AG04450 (cell line): ENCODE measurements around the gene PHYH. TPM values are rescaled to one million over a fixed set of nuclear protein-coding genes. Genes with fewer than 3 reads are reported as not detected.
A peak's percentile ranks its signal among the peaks of the same experiment; 100 is the strongest.

Source experiments
- CTCF ChIA-PET: fragments of 300-600, 350-600 bp; formaldehyde crosslinking; extraction: SDS; loops from one replicate; lab custom pipeline; 2022; ENCODE audit warnings: antibody characterized with exemption, inconsistent platforms; lab: Charles Lee
- POLR2A ChIA-PET: fragments of 350-600 bp; formaldehyde crosslinking; extraction: SDS; loops from one replicate; lab custom pipeline; 2021; ENCODE audit warnings: antibody characterized with exemption, inconsistent platforms; lab: Yijun Ruan, JAX
- DNase-seq: peaks from one replicate; pipeline ENCODE4 v3.0.0-alpha.2; 2011; ENCODE audit warnings: low read depth, low spot score
- H3K27ac ChIP-seq: one replicate; pipeline ENCODE4 v1.5.1; 2012; ENCODE audit warnings: low read depth, low read length, control low read depth
- H3K27me3 ChIP-seq: one replicate; pipeline ENCODE4 v1.6.0; 2012; ENCODE audit warnings: low read length; ENCODE audit not compliant: control insufficient read depth, insufficient read depth
- H3K4me3 ChIP-seq: 2 replicates; pipeline ENCODE4 v1.5.1; 2011; ENCODE audit warnings: mild to moderate bottlenecking, low read depth, low read length, control low read depth
- H3K9me3 ChIP-seq: 2 replicates; pipeline ENCODE4 v1.5.1; 2012; ENCODE audit warnings: low read length; ENCODE audit not compliant: control insufficient read depth, insufficient read depth
- CTCF ChIP-seq: IDR thresholded peaks from 2 replicates; pipeline ENCODE4 v1.5.1; 2011; ENCODE audit warnings: low read depth, low read length, control low read depth, inconsistent platforms
- polyA plus RNA-seq: library from polyadenylated mRNA; depleted of rRNA; stranded (reverse); fragments of >200 nt; gene quantifications from 2 replicates; pipeline ENCODE4 v1.2.3, GENCODE V29; 2011

The PHYH gene
- polyA plus RNA-seq, 1 experiment = 16.7 TPM

GRCh38 chr10:13346283-13347042, 46.6 kb upstream of the PHYH start:
- no peak for TF ChIP-seq CTCF
- ChIA-PET CTCF (no interaction called here), POLR2A (no interaction called here)
- no peak for DNase-seq
- H3K27ac ChIP-seq = peak overlapping the region; percentile 47
- H3K4me3 ChIP-seq = peak overlapping the region; percentile 75
- H3K27me3 ChIP-seq = peaks cover 3% of the 10 kb centered on the region
- H3K9me3 ChIP-seq = no peaks in the 10 kb centered on the region

GRCh38 chr10:13340626-13341376, 40.9 kb upstream of the PHYH start:
- TF ChIP-seq CTCF = no peak
- Histone ChIP-seq H3K4me3 (no peak overlapping the region), H3K27me3 (no peaks in the 10 kb centered on the region), H3K9me3 (no peaks in the 10 kb centered on the region), H3K27ac (no peak overlapping the region)
- POLR2A ChIA-PET = no interaction called here
- no peak for DNase-seq
- CTCF ChIA-PET = interaction anchor here (0.6 to 1.4 kb wide), 2 partner anchors 100 to 179 kb away, joined by 3 to 4 read pairs; partner anchors contain the start of gene MCM10

- no peak overlapping the region for H3K27ac ChIP-seq
- DNase-seq = no peak
- POLR2A ChIA-PET = no interaction called here
- H3K27me3 ChIP-seq = no peaks in the 10 kb centered on the region
- no peak overlapping the region for H3K4me3 ChIP-seq
- no peak for TF ChIP-seq CTCF
- no peaks in the 10 kb centered on the region for H3K9me3 ChIP-seq
- CTCF ChIA-PET = interaction anchor here (0.6 kb wide), 1 partner anchor 179 kb away, joined by 4 read pairs; the partner anchor contains the start of gene MCM10
These were observed 40.2 kb upstream of the PHYH start for GRCh38 chr10:13340068-13340467.

GRCh38 chr10:13338390-13339110, 38.7 kb upstream of the PHYH start:
- TF ChIP-seq CTCF = no peak
- POLR2A ChIA-PET = no interaction called here
- Histone ChIP-seq H3K27ac (no peak overlapping the region), H3K9me3 (no peaks in the 10 kb centered on the region), H3K27me3 (no peaks in the 10 kb centered on the region), H3K4me3 (no peak overlapping the region)
- no peak for DNase-seq
- CTCF ChIA-PET = interaction anchor here (0.7 to 0.9 kb wide), 2 partner anchors 36 kb away, joined by 4 read pairs; no protein-coding TSS in a partner anchor
